CD4-positive, alpha-beta T cell treated with Interleukin-6 for 4 hours (primary cell): ENCODE measurements around the gene PLGLB1.
"Not testable (repeated sequence)": the region's sequence is repeated elsewhere in the genome, so short reads cannot be mapped to it uniquely, and the experiment has no call there.

Source experiments
- DNase-seq: peaks from one replicate; pipeline ENCODE4 v3.0.0-alpha.2; 2020; ENCODE audit warnings: mixed read lengths

Gene PLGLB1

GRCh38 chr2:87021744-87022143 is at the start of gene PLGLB1:
Gene PLGLB1 (minus strand): TSS chr2:87021844. CDS start chr2:87021783, 61 bp downstream.
- DNase-seq: not testable (repeated sequence)

- DNase-seq: not testable (repeated sequence)
Measured at GRCh38 chr2:87064305-87064704, 42.7 kb upstream of the PLGLB1 start.

GRCh38 chr2:87063431-87063830 is 41.8 kb upstream of the PLGLB1 start:
- not testable (repeated sequence) for DNase-seq

- DNase-seq: not testable (repeated sequence)
Measured at GRCh38 chr2:87061519-87061918, 39.9 kb upstream of the PLGLB1 start.

- DNase-seq: not testable (repeated sequence)
Measured at GRCh38 chr2:87057606-87058005, 36.0 kb upstream of the PLGLB1 start.

GRCh38 chr2:87056843-87057242 is 35.2 kb upstream of the PLGLB1 start:
- DNase-seq: not testable (repeated sequence)

GRCh38 chr2:87056435-87056834 is 34.8 kb upstream of the PLGLB1 start:
- DNase-seq: not testable (repeated sequence)

GRCh38 chr2:87054375-87054774 is 32.7 kb upstream of the PLGLB1 start:
- not testable (repeated sequence) for DNase-seq

GRCh38 chr2:87041321-87041978 is 19.8 kb upstream of the PLGLB1 start:
- not testable (repeated sequence) for DNase-seq

GRCh38 chr2:87028607-87029006 is 7.0 kb upstream of the PLGLB1 start:
- DNase-seq: not testable (repeated sequence)

- not testable (repeated sequence) for DNase-seq
Measured at GRCh38 chr2:87026816-87027215, 5.2 kb upstream of the PLGLB1 start.

GRCh38 chr2:87025927-87026326 is 4.3 kb upstream of the PLGLB1 start:
- DNase-seq: not testable (repeated sequence)

GRCh38 chr2:87023988-87024615 is 2.5 kb upstream of the PLGLB1 start:
- DNase-seq: not testable (repeated sequence)

- not testable (repeated sequence) for DNase-seq
Measured at GRCh38 chr2:87021043-87021442, 601 bp downstream of the PLGLB1 start.

GRCh38 chr2:87019053-87019452 is 2.6 kb downstream of the PLGLB1 start:
- not testable (repeated sequence) for DNase-seq

GRCh38 chr2:87014489-87015169 is 7.0 kb downstream of the PLGLB1 start:
- not testable (repeated sequence) for DNase-seq

- DNase-seq: not testable (repeated sequence)
Measured at GRCh38 chr2:87004398-87004797, 17.2 kb downstream of the PLGLB1 start.
